Measurements from ENCODE around the gene ESRRB.

ESRRB gene

GRCh38 chr14:76390621-76391020 is 14.7 kb downstream of the ESRRB start:
- Histone ChIP-seq H3K27ac (no peak overlapping the region), H3K4me3 (no peak overlapping the region)
- DNase-seq (ENCODE audit: low spot score) = no peak
- TF ChIP-seq CTCF (IDR thresholded peaks at IDR 0.05) = no peak

- Histone ChIP-seq H3K4me3 (no peak overlapping the region), H3K27ac (no peak overlapping the region)
- no peak for TF ChIP-seq CTCF (IDR thresholded peaks at IDR 0.05)
- no peak for DNase-seq (ENCODE audit: low spot score)
Observed at GRCh38 chr14:76391981-76392690, 16.2 kb downstream of the ESRRB start.

- no peak overlapping the region for H3K27ac ChIP-seq
- H3K4me3 ChIP-seq = no peak overlapping the region
- no peak for DNase-seq (ENCODE audit: low spot score)
- no peak for TF ChIP-seq CTCF (IDR thresholded peaks at IDR 0.05)
Observed at GRCh38 chr14:76394569-76394968, 18.6 kb downstream of the ESRRB start.

GRCh38 chr14:76395161-76395560 is 19.2 kb downstream of the ESRRB start:
- no peak for DNase-seq (ENCODE audit: low spot score)

GRCh38 chr14:76396714-76397187 is 20.8 kb downstream of the ESRRB start:
- Histone ChIP-seq H3K4me3 (no peak overlapping the region), H3K27ac (no peak overlapping the region)
- no peak for DNase-seq (ENCODE audit: low spot score)
- TF ChIP-seq CTCF (IDR thresholded peaks at IDR 0.05) = no peak

More at GRCh38 chr14:76395161-76395560, 19.2 kb downstream of the ESRRB start:
- H3K27ac ChIP-seq = no peak overlapping the region
- TF ChIP-seq CTCF (IDR thresholded peaks at IDR 0.05) = no peak
- H3K4me3 ChIP-seq = no peak overlapping the region

- no peak for DNase-seq (ENCODE audit: low spot score)
- no peak overlapping the region for H3K4me3 ChIP-seq
Observed at GRCh38 chr14:76405627-76406026, 29.7 kb downstream of the ESRRB start.

More at GRCh38 chr14:76405627-76406026, 29.7 kb downstream of the ESRRB start:
- H3K27ac ChIP-seq = no peak overlapping the region
- no peak for TF ChIP-seq CTCF (IDR thresholded peaks at IDR 0.05)
